GM20000 (cell line): ENCODE results near the gene KLHDC7B.

ENCODE experiments used
- DNase-seq: peaks from one replicate; pipeline ENCODE4 v3.0.0; 2012; ENCODE audit warnings: low spot score
- TF ChIP-seq, protein P1 (sequence below): IDR thresholded peaks from 2 replicates; pipeline ENCODE4 v1.5.1; 2012; ENCODE audit warnings: mild to moderate bottlenecking, control low read depth; ENCODE audit errors: extremely low read depth, missing control alignments

Gene KLHDC7B

DNA sequence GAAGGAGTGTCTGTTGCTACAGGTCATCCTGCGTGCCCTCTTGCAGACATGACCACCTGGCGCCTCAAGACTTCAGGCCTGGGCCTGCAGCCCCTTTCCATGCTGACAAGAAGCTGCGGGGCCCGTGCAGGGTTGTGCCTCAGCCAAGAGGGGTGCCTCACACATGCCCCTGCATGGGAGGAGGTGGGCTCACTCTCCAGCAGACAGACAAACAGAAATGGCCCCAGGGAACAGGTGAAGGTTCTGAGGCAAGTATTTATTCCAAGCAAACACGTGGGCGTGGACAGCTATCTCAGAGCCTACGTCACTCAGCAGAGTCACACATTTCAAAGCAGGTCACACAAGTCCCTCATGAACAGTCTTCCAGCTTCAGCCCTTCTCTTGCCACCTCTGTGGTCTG is 22.9 kb downstream of the KLHDC7B start:
- no peak for DNase-seq
- TF ChIP-seq, protein P1, sequence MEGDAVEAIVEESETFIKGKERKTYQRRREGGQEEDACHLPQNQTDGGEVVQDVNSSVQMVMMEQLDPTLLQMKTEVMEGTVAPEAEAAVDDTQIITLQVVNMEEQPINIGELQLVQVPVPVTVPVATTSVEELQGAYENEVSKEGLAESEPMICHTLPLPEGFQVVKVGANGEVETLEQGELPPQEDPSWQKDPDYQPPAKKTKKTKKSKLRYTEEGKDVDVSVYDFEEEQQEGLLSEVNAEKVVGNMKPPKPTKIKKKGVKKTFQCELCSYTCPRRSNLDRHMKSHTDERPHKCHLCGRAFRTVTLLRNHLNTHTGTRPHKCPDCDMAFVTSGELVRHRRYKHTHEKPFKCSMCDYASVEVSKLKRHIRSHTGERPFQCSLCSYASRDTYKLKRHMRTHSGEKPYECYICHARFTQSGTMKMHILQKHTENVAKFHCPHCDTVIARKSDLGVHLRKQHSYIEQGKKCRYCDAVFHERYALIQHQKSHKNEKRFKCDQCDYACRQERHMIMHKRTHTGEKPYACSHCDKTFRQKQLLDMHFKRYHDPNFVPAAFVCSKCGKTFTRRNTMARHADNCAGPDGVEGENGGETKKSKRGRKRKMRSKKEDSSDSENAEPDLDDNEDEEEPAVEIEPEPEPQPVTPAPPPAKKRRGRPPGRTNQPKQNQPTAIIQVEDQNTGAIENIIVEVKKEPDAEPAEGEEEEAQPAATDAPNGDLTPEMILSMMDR, result no peak

DNA sequence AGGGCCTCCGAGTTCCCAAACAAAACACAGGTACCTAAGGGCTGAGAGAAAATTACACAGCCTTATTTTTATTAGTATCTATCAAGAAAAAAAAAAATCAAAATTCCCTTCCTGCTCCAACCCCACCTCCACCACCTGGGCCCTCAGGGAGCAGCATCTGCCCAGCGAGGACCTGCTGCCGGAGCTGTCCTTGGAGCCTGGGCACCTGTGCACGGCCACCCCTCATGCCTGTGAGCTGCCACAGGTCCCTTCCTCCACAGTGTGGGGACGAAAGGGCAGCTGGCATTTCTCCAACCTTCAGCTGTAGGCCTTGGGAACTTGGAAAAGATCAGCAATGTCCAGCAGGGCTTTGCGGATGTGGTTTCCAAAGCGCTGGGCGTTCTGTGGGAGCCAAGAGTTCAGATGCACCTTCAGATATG is 23.4 kb downstream of the KLHDC7B start:
- no peak for DNase-seq
- TF ChIP-seq, protein P1, result no peak

DNA sequence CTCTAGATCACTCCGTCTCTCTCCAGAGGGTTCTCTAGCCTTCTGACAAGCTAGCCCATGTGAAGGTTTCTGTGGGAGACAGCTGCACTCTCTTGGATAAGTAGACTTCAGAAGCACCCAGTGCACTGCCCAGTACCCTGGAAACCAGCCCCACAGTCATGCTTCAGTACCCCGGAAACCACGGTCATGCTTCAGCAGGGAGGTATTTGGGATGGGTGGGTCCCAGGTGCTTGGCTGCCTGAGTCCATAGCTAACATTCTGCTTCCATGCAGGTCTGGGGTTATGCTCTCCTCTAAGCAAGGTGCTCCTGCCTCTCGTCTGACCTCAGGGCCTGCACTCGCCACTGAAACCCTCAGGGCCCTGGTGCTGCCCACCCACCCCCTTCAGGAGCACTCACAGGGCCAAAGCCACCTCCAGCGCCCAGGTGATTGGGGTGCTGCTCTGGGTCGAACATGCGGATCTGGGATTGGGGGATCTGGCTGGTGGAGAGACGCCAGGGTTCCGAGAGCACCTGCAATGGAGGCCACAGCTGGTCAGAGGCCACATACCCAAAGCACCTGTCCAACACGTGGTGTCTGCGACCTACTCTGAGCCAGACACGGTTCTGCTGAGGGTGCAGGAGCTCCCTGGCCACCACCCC is 24.3 kb downstream of the KLHDC7B start:
- DNase-seq, result no peak

DNA sequence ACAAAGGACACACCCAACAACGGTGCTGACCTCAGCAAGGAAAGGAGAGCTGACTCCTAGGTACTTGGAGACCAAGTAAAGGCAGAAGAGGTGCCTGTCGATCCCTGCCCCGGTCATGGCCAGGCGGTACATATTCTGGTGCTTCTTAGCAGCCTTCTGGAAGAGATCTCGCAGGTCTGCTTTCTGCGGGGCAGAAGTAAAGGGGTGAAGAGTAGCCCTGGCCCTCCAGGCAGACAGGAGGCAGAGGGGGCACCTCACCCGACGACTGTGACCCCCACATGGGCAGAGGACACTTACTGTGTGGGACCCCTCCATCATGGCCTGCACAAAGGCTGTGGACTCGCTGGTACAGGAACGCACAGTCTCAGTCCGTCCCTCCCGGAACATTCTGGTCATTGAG is 25.2 kb downstream of the KLHDC7B start:
- no peak for DNase-seq
- TF ChIP-seq, protein P1, result no peak

More for the DNA sequence above, 24.3 kb downstream of the KLHDC7B start:
- TF ChIP-seq, protein P1, result no peak

DNA sequence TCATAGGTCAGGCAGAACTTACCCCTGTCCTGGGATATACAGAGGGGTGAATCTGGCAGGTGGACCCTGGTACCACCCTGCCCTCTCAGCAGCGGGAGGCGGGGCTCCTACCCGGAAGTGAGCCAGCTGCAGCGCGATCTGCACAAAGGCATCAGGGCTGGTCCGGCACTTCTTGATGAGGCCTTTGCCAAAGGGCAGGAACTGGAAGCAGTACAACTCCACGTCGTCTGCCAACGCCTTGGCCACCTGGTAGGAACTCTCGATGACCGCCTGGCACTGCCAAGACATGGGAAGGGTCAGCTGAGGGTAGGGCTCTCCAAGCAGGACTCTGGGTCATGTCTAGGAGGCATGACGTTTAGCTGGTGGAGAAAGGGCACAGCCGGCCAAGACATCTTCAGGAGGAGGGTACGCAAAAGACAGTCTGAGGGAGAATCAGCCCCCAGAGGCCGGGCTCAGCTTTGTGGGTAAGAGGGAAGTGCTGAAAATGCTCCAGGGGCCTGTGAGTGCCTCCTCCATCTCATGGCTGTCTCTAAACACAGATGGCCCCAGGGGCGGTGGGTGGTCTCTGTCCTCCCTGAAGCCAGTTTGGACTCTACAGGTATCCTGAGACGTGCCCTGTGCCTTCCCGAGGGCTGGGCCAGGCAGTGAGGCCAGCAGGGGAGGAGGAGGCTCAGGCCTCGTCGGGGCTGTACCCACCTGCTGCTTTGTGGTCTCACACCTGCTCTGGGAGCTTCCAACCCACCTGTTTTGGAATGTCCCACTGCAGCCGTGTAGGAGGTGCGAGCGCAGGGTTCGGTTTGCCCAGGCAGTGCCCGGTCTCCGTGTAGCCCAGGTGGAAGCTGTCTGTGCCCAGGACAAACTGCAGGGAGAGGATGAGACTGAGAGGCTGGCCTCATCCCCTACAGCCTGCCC is 25.8 kb downstream of the KLHDC7B start:
- DNase-seq, result no peak
- TF ChIP-seq, protein P1, result no peak

DNA sequence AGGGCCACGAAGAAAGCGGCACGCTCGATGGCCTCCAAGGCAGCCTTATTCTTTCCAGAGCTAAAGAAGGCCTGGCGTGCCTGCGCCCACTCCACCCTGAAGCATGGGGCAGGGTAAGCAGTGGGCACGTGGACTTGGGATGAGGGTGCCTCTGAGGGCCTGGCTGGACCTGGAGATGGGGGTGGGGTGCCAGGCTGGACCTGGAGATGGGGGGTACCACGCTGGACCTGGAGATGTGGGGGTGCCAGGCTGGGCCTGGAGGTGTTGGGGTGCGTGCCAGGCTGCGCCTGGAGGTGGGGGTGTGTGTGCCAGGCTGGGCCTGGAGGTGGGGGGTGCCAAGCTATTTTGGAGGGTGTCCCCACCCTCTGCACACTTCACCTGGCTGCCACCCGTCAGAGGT is 27.3 kb downstream of the KLHDC7B start:
- TF ChIP-seq, protein P1, result no peak
- no peak for DNase-seq
